ENCODE measurements around the gene ST14.

DNA sequence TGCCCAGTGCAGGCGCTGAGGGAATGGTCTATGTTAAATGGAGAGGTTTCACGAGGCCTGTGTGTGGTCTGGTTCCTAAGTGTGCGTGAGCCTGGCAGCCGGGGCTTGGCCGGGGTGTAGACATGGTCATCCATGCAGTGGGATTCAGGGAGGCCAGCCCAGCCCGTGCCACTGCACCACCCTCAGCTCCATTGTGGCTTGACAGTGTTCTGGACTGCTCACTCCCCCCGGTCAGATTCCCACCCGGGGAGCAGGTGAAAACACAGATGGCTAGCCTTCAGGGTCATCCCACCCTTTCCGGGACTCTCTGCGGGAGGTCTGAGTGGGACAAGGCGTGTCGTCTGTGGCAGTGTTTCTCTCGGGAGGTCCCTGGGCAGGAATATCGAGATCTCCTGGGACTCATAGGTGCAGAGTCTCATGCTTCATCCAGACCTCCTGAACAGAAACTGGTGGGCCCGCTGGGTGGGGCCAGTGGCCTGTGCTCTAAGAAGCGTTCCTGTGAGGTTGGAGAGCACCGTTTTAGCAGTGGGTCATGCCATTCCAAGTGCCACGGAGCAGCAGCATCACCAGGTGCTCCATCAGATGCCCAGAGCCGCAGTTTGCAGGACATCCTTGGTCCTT lies 52.3 kb downstream of the ST14 start:
- TF ChIP-seq, protein P1, sequence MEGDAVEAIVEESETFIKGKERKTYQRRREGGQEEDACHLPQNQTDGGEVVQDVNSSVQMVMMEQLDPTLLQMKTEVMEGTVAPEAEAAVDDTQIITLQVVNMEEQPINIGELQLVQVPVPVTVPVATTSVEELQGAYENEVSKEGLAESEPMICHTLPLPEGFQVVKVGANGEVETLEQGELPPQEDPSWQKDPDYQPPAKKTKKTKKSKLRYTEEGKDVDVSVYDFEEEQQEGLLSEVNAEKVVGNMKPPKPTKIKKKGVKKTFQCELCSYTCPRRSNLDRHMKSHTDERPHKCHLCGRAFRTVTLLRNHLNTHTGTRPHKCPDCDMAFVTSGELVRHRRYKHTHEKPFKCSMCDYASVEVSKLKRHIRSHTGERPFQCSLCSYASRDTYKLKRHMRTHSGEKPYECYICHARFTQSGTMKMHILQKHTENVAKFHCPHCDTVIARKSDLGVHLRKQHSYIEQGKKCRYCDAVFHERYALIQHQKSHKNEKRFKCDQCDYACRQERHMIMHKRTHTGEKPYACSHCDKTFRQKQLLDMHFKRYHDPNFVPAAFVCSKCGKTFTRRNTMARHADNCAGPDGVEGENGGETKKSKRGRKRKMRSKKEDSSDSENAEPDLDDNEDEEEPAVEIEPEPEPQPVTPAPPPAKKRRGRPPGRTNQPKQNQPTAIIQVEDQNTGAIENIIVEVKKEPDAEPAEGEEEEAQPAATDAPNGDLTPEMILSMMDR (IDR thresholded peaks at IDR 0.05), result no peak
- no peak for TF ChIP-seq POLR2A (IDR thresholded peaks at IDR 0.05)
